Gastrocnemius medialis (tissue), 4 donors: ENCODE data around the gene ARFGAP1.

ENCODE experiments used
- CTCF ChIP-seq, 5 experiments: fragments of 450-650 bp in 3 of 5; fragments of 200-600 bp in 2 of 5; sonication (generic) in 2 of 5; IDR thresholded peaks in 4 of 5; conservative IDR thresholded peaks in 1 of 5; 1 replicate in 4 of 5; 2 replicates in 1 of 5; pipeline ENCODE4 v1.5.1; 2016 to 2019; ENCODE audit warnings: antibody characterized with exemption in 5 of 5, mild to moderate bottlenecking in 3 of 5, moderate library complexity in 3 of 5
- POLR2A ChIP-seq, 2 donors: fragments of 450-650 bp; IDR thresholded peaks; one replicate each; pipeline ENCODE4 v1.6.1; 2017; ENCODE audit warnings: antibody characterized with exemption in 2 of 2, mild to moderate bottlenecking in 2 of 2, moderate library complexity in 2 of 2

- no peak for TF ChIP-seq CTCF (IDR thresholded peaks at IDR 0.05 in 4 of 5, conservative IDR thresholded peaks at IDR 0.05 in 1 of 5)
- no peak for TF ChIP-seq POLR2A (IDR thresholded peaks at IDR 0.05)
Observed at GRCh38 chr20:63317061-63317460, 44.4 kb downstream of the ARFGAP1 start.
